Stimulated activated memory B cell treated with anti-CD40 and anti-IgM and Interleukin-4, amounts not matched to agents 10 μg/mL and 1 μg/mL and 100 μg/mL, for 72 hours (primary cell): ENCODE results near the gene HMGB4.

Source experiments
- ATAC-seq: fragments of 150-1000 bp; cut with Tn5 transposase; 2 replicates; pipeline ENCODE4 v1.10.0; 2021
- H3K27ac Mint-ChIP-seq: one replicate; pipeline ENCODE4 v1.8.0; 2022; ENCODE audit warnings: mild to moderate bottlenecking, mixed read lengths
- H3K27me3 Mint-ChIP-seq: one replicate; pipeline ENCODE4 v1.8.0; 2022; ENCODE audit warnings: mixed read lengths
- H3K36me3 Mint-ChIP-seq: one replicate; pipeline ENCODE4 v1.8.0; 2022; ENCODE audit warnings: mixed read lengths
- H3K4me1 Mint-ChIP-seq: one replicate; pipeline ENCODE4 v1.8.0; 2022; ENCODE audit warnings: mixed read lengths
- H3K4me3 Mint-ChIP-seq: one replicate; pipeline ENCODE4 v1.8.0; 2022; ENCODE audit warnings: mild to moderate bottlenecking, moderate library complexity, mixed read lengths
- H3K9me3 Mint-ChIP-seq: one replicate; pipeline ENCODE4 v1.8.0; 2022; ENCODE audit warnings: mixed read lengths

Gene HMGB4, protein sequence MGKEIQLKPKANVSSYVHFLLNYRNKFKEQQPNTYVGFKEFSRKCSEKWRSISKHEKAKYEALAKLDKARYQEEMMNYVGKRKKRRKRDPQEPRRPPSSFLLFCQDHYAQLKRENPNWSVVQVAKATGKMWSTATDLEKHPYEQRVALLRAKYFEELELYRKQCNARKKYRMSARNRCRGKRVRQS

DNA sequence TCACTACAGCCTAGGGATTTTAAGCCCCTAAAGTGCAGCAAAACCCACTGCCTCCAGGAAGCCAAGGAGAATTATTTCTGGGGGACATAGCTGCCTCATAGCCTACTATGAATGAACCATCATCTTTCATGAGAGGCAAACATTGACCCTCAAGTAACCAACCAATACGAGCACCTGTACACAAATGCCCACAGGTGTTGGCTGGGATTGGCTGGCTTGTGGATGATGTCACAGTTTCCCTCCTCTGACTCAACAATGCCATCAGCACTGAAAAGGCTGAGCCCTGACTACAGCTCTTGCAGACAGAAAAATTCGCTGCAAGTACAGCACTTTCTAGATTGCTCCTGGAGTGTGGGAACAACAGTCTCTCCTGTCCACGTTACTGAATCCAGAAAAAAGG lies at the start of gene HMGB4:
Gene HMGB4 (plus strand): TSS at position 301 of the 400 bp plus-strand sequence. CDS start 113 bp downstream, outside the sequence.
- Mint-ChIP-seq H3K9me3 (peaks cover 2% of the 10 kb centered on the region), H3K27me3 (peaks cover 20% of the 10 kb centered on the region), H3K27ac (no peak within 1 kb of the TSS), H3K36me3 (no peaks in the 10 kb centered on the region), H3K4me1 (no peaks in the 10 kb centered on the region), H3K4me3 (no peak within 1 kb of the TSS)
- ATAC-seq, result no peak

- H3K9me3 Mint-ChIP-seq, result peaks cover 3% of the 10 kb centered on the region
- no peak overlapping the region for H3K4me3 Mint-ChIP-seq
- H3K36me3 Mint-ChIP-seq, result no peaks in the 10 kb centered on the region
- no peaks in the 10 kb centered on the region for H3K4me1 Mint-ChIP-seq
- no peak overlapping the region for H3K27ac Mint-ChIP-seq
- ATAC-seq, result no peak
- peaks cover 14% of the 10 kb centered on the region for H3K27me3 Mint-ChIP-seq
Observed at GRCh38 chr1:33814166-33814565, 49.7 kb upstream of the HMGB4 start.

DNA sequence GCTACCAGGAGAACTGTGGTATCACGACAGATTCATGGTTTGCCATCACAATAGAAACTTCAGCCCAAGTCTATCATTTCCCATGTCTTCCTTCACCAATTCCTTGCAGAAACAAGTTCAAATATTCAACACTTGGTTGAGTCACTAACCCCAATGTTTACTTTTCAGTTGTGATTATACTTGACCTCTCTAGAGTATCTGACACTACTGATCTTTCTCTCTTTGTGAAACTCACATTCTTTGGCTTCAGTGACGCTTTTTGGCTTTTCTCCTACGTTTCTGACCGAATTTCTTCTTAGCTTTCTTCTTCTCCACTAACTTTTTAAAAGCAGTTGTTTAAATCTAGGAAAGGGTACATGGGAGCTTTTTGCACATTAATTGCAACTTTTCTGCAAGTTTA lies 48.8 kb upstream of the HMGB4 start:
- H3K27me3 Mint-ChIP-seq, result peaks cover 14% of the 10 kb centered on the region
- H3K4me3 Mint-ChIP-seq, result no peak overlapping the region
- no peaks in the 10 kb centered on the region for H3K36me3 Mint-ChIP-seq
- no peak for ATAC-seq
- peaks cover 3% of the 10 kb centered on the region for H3K9me3 Mint-ChIP-seq
- no peak overlapping the region for H3K27ac Mint-ChIP-seq
- no peaks in the 10 kb centered on the region for H3K4me1 Mint-ChIP-seq

- Mint-ChIP-seq H3K9me3 (peaks cover 3% of the 10 kb centered on the region), H3K4me3 (no peak overlapping the region), H3K4me1 (no peaks in the 10 kb centered on the region), H3K27ac (no peak overlapping the region), H3K36me3 (no peaks in the 10 kb centered on the region), H3K27me3 (peaks cover 33% of the 10 kb centered on the region)
- no peak for ATAC-seq
Observed at GRCh38 chr1:33818071-33818470, 45.8 kb upstream of the HMGB4 start.

GRCh38 chr1:33819290-33819912 lies 44.5 kb upstream of the HMGB4 start:
- ATAC-seq, result no peak
- Mint-ChIP-seq H3K36me3 (no peaks in the 10 kb centered on the region), H3K27ac (no peak overlapping the region), H3K27me3 (peaks cover 32% of the 10 kb centered on the region), H3K4me3 (no peak overlapping the region), H3K4me1 (no peaks in the 10 kb centered on the region), H3K9me3 (peaks cover 3% of the 10 kb centered on the region)

DNA sequence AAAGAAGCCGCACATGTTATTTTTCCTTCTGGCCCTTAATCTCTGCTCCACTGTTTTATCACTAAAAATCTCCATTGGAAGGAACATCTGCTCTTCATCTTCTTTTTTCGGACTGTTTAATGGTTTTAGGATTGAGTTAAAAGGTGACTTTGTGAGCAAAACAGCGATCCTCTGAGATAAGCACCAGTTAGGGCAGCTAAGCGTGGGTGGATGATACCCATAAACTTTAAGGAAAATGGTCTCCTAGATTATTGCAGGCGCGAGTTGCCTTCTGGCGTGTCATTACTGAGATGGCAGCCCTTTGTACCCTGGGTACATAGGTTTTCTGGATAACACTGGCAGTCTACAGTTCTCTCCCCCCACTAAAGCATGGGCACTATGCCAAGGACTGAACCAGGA lies 44.0 kb upstream of the HMGB4 start:
- Mint-ChIP-seq H3K36me3 (no peaks in the 10 kb centered on the region), H3K27ac (no peak overlapping the region), H3K27me3 (peaks cover 27% of the 10 kb centered on the region), H3K4me1 (no peaks in the 10 kb centered on the region), H3K9me3 (peaks cover under 1% of the 10 kb centered on the region), H3K4me3 (no peak overlapping the region)
- ATAC-seq, result no peak

- Mint-ChIP-seq H3K36me3 (no peaks in the 10 kb centered on the region), H3K27ac (no peak overlapping the region), H3K9me3 (no peaks in the 10 kb centered on the region), H3K4me1 (no peaks in the 10 kb centered on the region), H3K27me3 (peaks cover 25% of the 10 kb centered on the region), H3K4me3 (no peak overlapping the region)
- ATAC-seq, result no peak
Observed at GRCh38 chr1:33820804-33821203, 43.1 kb upstream of the HMGB4 start.

- ATAC-seq, result no peak
- Mint-ChIP-seq H3K27me3 (peaks cover 25% of the 10 kb centered on the region), H3K4me3 (no peak overlapping the region), H3K4me1 (no peaks in the 10 kb centered on the region), H3K27ac (no peak overlapping the region), H3K36me3 (no peaks in the 10 kb centered on the region), H3K9me3 (no peaks in the 10 kb centered on the region)
Observed at GRCh38 chr1:33821291-33821690, 42.6 kb upstream of the HMGB4 start.

DNA sequence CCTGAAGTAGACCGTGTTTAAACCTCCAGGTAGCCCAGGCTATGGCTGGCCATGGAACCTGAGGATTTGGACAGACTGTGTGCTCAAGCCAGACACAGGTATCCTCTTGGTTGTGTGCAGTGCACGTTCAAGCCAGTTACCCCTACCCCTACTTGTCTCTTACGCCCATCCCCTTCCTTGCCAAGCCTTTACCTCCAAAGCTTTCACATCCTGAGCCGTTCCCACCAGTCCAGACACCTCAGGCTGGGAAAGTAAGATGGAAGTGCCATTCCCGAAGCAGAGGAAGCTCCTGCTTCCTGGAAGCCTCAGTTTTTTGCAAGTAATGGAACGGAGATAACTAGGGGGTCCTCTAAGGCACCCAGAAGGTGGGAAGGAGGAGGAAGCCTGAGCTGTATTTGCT lies 41.5 kb upstream of the HMGB4 start:
- Mint-ChIP-seq H3K4me3 (no peak overlapping the region), H3K4me1 (no peaks in the 10 kb centered on the region), H3K27me3 (peaks cover 33% of the 10 kb centered on the region), H3K9me3 (no peaks in the 10 kb centered on the region), H3K36me3 (no peaks in the 10 kb centered on the region), H3K27ac (no peak overlapping the region)
- ATAC-seq, result no peak

- H3K4me1 Mint-ChIP-seq, result no peaks in the 10 kb centered on the region
- H3K9me3 Mint-ChIP-seq, result no peaks in the 10 kb centered on the region
- no peaks in the 10 kb centered on the region for H3K36me3 Mint-ChIP-seq
- no peak for ATAC-seq
- peaks cover 36% of the 10 kb centered on the region for H3K27me3 Mint-ChIP-seq
- H3K4me3 Mint-ChIP-seq, result no peak overlapping the region
- H3K27ac Mint-ChIP-seq, result no peak overlapping the region
Observed at GRCh38 chr1:33823401-33823800, 40.5 kb upstream of the HMGB4 start.

GRCh38 chr1:33823830-33824229 lies 40.0 kb upstream of the HMGB4 start:
- Mint-ChIP-seq H3K9me3 (no peaks in the 10 kb centered on the region), H3K4me1 (no peaks in the 10 kb centered on the region), H3K36me3 (no peaks in the 10 kb centered on the region), H3K27me3 (peaks cover 36% of the 10 kb centered on the region), H3K4me3 (no peak overlapping the region), H3K27ac (no peak overlapping the region)
- ATAC-seq, result no peak

GRCh38 chr1:33824321-33824720 lies 39.6 kb upstream of the HMGB4 start:
- H3K27ac Mint-ChIP-seq, result no peak overlapping the region
- peaks cover 36% of the 10 kb centered on the region for H3K27me3 Mint-ChIP-seq
- no peaks in the 10 kb centered on the region for H3K9me3 Mint-ChIP-seq
- no peak overlapping the region for H3K4me3 Mint-ChIP-seq
- ATAC-seq, result no peak
- no peaks in the 10 kb centered on the region for H3K36me3 Mint-ChIP-seq
- no peaks in the 10 kb centered on the region for H3K4me1 Mint-ChIP-seq

GRCh38 chr1:33824971-33825370 lies 38.9 kb upstream of the HMGB4 start:
- Mint-ChIP-seq H3K9me3 (no peaks in the 10 kb centered on the region), H3K36me3 (no peaks in the 10 kb centered on the region), H3K4me1 (no peaks in the 10 kb centered on the region)

GRCh38 chr1:33825506-33825905 lies 38.4 kb upstream of the HMGB4 start:
- Mint-ChIP-seq H3K9me3 (no peaks in the 10 kb centered on the region), H3K27ac (no peak overlapping the region), H3K4me1 (no peaks in the 10 kb centered on the region), H3K27me3 (peaks cover 36% of the 10 kb centered on the region), H3K36me3 (no peaks in the 10 kb centered on the region), H3K4me3 (no peak overlapping the region)
- no peak for ATAC-seq

More at GRCh38 chr1:33824971-33825370, 38.9 kb upstream of the HMGB4 start:
- Mint-ChIP-seq H3K27ac (no peak overlapping the region), H3K4me3 (no peak overlapping the region), H3K27me3 (peaks cover 36% of the 10 kb centered on the region)
- no peak for ATAC-seq

DNA sequence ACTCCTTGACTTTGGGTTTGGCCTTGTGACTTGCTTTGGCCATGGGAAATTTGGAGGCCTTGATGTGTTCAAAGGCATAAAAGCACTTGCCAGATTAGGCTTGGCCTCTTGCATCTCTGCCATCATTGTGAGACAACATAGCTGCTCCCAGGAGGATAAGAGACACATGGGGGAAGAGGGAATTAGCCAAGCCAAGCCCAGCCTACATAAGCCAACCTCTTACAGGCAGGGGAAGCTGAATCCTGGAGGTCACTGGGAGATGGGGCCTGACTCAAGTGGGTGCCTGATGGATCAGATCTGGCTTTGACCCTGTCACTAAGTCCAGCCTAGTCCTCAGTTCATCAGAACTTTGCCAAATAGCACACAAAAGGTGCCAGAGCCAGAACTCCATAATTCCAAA lies 37.6 kb upstream of the HMGB4 start:
- no peak overlapping the region for H3K4me3 Mint-ChIP-seq
- ATAC-seq, result no peak

DNA sequence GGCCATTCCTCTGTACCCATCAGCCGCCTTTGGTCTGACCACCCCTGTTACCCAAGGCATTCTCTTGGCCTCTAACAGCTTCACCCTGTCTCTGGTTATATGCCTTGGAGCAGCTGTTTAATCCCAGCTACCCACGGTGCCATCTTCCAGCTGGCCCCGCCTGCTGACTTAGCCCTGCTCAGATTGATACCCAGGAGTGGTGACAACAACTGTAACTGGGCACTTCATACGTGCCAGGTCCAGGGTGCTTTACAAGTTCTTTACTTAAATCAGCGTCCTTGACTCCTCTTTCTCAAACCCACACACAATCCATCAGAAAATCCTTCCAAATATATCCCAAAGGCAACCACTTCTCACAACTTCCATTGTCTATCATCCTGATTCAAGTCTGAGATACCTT lies 37.2 kb upstream of the HMGB4 start:
- no peak for ATAC-seq
- H3K27ac Mint-ChIP-seq, result no peak overlapping the region
- no peaks in the 10 kb centered on the region for H3K4me1 Mint-ChIP-seq
- no peaks in the 10 kb centered on the region for H3K9me3 Mint-ChIP-seq
- H3K4me3 Mint-ChIP-seq, result no peak overlapping the region
- H3K36me3 Mint-ChIP-seq, result no peaks in the 10 kb centered on the region
- H3K27me3 Mint-ChIP-seq, result peaks cover 30% of the 10 kb centered on the region

More for the DNA sequence above, 37.6 kb upstream of the HMGB4 start:
- Mint-ChIP-seq H3K27ac (no peak overlapping the region), H3K9me3 (no peaks in the 10 kb centered on the region), H3K27me3 (peaks cover 34% of the 10 kb centered on the region), H3K4me1 (no peaks in the 10 kb centered on the region), H3K36me3 (no peaks in the 10 kb centered on the region)
